Activated CD4-positive, alpha-beta T cell treated with anti-CD3 and anti-CD28 coated beads, Interleukin-2, amount 50 U/mL, for 4 hours (primary cell): ENCODE data around the gene MPHOSPH8.

Experiments used
- DNase-seq, 2 experiments: peaks; one replicate each; pipeline ENCODE4 v3.0.0-alpha.2; 2020

Gene MPHOSPH8

GRCh38 chr13:19633479-19634255, at the start of gene MPHOSPH8:
Gene MPHOSPH8 (plus strand): TSS chr13:19633659. CDS start chr13:19633749, 90 bp downstream.
- peak; percentile 91 to 92 for DNase-seq

DNA sequence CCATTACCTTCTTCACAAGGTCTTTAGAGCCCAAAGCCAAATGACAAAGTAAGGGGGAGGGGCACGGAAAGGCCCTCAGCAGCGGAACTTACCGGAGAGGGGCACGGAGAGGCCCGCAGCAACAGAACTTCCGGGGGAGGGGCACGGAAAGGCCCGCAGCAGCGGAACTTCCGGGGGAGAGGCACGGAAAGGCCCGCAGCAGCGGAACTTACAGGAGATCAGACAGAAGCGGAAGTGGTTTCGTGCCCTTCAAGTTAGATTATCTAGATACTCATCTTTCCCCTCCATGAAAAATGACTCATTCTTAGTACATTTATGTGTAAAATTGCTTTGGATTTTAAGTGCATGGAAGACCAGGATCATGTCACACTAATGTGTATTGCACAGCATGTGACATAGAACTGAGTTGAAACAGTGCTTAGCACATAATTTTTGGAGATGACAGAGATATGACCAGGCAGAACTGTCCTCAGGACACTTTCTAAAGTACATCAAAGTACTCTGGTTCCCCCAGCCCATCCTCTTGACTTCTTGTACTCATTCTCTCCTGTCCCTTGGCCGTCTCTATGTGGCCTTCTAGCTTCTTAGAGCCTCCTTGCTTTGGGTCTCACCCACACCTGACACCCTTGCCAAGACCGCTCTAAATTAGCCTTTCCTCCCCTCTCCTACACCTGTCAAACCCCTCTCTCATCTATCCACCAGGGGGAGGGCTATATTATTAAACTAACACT, 46.4 kb upstream of the MPHOSPH8 start:
- peak; percentile 63 to 65 for DNase-seq

- no peak for DNase-seq
Observed at GRCh38 chr13:19587635-19588300, 45.7 kb upstream of the MPHOSPH8 start.

DNA sequence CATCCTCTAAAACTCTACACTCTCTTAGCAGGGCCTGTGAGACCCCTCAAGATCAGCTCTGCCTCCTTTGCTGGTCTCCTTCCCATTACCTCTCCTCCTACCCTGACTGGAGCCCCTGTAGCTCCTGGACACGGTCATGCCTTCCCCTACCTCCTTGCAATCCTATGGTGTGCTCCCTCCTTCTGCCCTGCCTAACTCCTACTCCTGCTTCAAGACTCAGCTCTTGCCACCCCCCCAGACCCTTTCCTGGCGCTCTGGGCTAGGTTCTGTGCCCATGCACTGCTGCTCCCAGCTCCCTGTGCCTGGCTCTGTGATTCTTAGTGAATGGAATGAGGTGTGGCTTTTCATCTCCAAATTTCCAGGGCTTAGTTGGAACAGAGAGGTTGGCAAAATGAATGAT, 44.1 kb upstream of the MPHOSPH8 start:
- DNase-seq, result no peak

DNA sequence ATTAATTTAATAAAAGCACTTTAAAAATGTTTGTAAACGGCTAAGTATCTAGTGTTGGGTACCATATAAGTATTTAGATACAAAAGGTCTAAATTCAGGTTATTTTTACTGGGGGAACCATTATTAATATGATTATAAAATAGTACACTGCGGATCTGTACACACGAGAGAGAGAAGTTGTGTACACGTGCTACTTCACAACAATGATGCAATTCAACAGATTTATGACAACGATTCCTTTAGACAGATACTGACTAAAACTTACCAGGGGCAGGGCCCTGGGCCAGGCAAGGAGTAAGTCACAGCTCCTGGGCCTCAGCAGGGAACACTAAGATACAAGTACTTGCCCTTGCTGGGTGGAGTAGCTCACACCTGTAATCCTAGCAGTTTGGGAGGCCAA, 43.0 kb upstream of the MPHOSPH8 start:
- DNase-seq, result no peak

DNA sequence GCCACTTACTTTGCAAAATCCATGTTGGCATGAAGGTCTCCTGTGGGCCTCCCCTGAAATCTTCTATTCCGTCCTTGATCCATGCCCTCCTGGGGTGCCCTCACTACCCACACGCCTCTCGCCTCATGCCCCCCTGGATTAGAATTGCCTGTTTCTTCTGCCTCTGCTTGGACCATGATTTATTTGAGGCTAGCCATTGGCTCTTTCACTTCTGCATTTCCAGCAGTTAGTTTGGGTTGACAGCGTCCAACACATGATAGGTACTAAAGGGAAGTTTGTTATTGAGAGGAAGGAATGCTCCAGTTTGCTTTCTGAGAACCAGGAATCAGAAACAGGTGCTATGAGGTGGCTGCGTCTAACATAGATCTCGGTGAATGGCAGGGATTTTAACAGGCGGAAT, 41.6 kb upstream of the MPHOSPH8 start:
- no peak for DNase-seq

- no peak for DNase-seq
Observed at GRCh38 chr13:19592657-19593180, 40.7 kb upstream of the MPHOSPH8 start.

GRCh38 chr13:19596086-19596485, 37.4 kb upstream of the MPHOSPH8 start:
- DNase-seq, result no peak

DNA sequence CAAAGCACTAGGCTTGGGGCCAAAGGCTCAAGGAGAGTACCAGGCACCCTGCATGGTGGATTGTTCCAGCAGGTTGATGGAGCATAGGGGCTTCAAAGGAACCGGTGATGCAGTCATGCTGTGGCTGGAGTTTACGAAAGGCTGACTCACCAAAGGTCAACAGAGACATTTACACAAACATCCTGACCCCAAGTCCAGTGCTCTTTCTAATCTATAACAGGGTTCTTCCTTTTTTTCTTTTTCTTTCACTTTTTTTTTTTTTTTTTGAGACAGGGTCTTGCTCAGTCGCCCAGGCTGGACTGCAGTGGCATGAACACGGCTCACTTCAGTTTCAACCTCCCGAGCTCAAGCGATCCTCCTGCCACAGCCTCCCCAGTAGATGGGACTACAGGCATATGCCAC, 36.5 kb upstream of the MPHOSPH8 start:
- no peak for DNase-seq

DNA sequence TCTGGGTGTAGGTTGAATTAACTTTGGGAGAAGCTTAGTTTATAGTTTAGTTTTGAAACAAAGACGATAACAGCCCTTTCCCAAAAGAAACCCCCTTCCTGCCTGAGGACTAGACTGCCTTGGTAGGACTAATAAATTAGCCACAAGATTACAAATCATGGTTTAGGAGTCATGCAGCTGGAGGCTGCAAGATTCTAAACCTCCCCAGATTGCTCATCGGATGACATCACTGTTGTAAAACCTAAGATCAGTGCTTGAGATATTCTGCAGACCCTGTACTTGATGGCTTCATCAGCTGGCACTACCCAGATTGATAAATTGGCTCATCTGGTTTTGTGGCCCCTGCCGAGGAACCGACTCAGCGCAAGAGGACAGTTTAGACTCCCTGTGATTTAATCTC, 35.9 kb upstream of the MPHOSPH8 start:
- no peak for DNase-seq

DNA sequence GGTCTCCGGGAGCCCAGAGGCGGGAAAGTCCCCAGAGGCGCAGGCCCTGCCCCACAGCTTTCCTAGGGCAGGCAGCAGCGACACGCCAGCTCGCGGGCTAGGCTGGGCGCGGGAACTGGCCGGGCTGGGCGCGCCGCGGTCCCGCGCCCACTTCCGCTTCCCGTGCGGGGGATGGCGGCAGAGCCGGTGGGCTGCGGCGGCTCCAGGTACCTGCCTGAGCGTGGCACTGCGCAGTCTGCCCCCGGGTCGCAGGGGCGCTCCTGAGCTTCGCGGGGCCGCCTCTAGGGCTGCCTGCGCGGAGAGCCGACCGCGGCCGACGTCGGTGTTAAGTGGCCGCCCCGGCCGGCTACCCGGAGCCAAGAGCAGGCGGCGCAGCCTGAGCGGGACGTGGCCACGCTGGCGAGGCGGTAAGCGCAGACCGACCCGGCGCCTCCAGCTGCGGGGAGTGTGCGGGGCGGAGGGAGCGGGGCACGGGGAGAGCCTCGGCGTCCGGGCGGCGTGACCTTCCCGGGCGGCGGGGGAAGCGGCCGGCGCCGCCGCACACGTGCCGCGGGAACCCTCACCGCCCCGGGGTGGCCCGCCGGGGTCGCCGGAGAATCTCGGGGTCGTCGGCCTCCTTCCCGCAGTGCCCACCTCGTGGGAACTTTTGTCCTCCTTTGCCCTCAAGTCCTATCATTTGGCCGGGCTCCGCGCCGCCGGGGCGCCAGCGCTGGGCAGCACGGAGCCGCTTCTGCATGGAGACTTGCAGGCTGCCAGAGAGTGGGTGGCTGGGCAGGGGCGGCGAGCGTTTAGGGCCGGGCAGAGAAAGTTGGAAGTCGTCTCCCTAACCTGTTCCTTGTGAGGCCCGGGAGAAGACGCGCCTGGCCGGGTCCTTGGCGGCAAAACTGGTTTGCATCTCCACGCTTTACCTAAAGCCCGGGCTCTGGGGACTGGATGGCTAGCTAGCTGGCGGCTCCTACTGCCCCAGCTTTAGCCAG, 31.4 kb upstream of the MPHOSPH8 start:
- DNase-seq, result no peak

GRCh38 chr13:19604306-19604705, 29.2 kb upstream of the MPHOSPH8 start:
- no peak for DNase-seq

- no peak for DNase-seq
Observed at GRCh38 chr13:19605161-19605955, 28.1 kb upstream of the MPHOSPH8 start.

- DNase-seq, result no peak
Observed at GRCh38 chr13:19606152-19606551, 27.3 kb upstream of the MPHOSPH8 start.

DNA sequence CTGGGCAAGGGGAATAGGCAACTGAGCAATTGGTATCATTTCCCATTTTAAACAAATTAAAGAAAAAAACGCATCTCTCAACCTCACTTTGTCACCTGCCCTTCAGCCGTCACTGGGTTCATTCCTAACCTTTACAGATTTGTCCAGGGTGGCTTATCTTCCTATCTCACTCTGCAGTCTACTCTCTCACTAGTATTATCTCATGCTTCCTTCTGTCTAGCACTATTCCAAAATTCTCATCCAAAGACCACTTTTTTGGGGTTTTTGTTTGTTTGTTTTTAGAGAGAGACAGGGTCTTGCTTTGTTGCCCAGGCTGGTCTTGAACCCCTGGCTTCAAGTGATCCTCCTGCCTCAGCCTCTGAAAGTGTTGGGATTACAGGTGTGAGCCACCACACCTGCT, 26.7 kb upstream of the MPHOSPH8 start:
- no peak for DNase-seq

- DNase-seq, result no peak
Observed at GRCh38 chr13:19607523-19608078, 25.9 kb upstream of the MPHOSPH8 start.

DNA sequence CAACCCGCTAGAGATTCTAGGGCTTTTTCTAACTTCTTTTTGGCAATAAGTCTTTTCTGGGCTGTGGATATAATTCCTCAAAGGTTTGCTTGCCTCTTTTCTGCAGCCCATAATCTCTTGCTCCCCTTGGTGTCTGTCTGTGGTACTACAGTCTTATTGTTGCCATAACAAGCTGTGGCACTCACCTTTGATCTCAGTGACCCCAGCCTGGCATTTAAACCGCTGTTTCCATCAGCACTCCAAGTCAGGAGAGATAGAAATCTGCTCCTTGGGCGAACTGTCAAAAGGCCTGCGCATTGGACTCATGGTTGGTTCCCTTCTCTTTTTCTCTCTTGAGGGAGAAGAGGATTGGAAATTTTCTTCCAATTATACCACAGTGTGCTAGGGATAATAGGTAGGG, 14.5 kb upstream of the MPHOSPH8 start:
- no peak for DNase-seq

DNA sequence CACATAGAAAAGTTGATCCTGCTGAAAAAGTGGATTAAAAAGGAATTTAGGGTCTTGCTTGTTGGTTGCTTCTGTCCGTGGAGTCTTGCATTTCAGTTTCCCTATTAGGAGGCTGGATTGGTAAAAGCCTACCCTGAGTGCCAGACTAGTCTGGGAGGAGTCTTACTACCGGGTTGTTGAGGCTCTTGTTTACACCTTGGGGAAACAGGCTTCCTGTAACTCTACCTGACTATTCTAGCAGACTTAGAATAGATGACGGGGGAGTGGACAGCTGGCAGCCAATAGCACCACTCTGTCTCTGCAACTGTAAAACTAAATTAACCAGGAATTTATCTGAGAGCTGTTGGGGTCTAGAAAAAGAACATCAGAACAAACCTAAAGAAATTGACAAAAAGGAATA, 11.3 kb upstream of the MPHOSPH8 start:
- DNase-seq, result no peak

DNA sequence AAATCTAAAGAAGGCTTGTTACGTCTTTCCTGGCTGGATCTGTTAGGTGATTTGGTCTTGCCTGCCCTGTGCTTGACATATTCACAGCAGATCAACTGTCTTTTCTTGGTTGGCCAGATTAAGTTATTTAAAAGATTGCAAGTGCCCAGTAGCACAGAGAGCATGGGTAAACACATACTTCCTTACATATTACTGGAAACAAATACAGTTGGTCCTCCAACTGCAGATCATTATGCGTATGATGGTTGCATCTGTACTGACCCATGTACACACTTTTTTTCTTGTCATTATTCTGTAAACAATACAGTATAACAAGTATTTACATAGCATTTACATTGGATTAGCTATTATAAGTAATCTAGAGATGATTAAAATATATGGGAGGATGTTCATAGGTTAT, 9.2 kb upstream of the MPHOSPH8 start:
- DNase-seq, result no peak

GRCh38 chr13:19632915-19633478, 462 bp upstream of the MPHOSPH8 start:
- DNase-seq, result no peak

GRCh38 chr13:19634256-19634740, 839 bp downstream of the MPHOSPH8 start:
- DNase-seq, result no peak
